ENCODE data around the gene ESYT3.
"Not testable (repeated sequence)": the region's sequence is repeated elsewhere in the genome, so short reads cannot be mapped to it uniquely, and the experiment has no call there.

Gene ESYT3

DNA sequence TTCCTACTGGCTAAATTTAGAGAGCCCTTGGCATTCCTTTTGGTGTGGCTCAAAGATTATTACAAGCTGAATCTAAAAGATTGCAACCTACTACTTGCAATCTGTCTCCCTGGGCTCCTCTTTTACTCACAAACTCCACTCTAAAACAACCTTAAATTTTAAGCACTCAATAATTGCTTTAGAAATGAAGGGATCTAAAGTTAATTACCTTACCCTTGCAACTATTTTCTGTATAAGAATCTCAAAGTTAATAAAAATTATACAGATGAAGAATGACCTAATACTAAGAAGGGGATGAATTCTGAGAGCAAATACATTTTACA is 60.2 kb downstream of the ESYT3 start:
- DNase-seq: no peak

DNA sequence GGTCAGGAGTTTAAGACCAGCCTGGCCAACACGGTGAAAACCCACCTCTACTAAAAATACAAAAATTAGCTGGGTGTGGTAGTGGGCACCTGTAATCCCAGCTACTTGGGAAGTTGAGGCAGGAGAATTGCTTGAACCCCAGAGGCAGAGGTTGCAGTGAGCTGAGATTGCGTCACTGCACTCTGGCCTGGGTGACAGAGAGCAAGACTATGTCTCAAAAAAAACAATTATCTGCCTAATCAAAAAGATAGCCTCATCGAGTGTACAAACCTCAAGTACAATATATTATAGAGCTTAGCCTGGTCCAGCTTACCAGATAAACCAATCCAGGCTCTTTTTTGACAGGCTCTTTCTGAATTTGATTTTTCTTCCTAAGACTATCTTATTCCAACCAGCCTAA is 61.2 kb downstream of the ESYT3 start:
- not testable (repeated sequence) for DNase-seq

DNA sequence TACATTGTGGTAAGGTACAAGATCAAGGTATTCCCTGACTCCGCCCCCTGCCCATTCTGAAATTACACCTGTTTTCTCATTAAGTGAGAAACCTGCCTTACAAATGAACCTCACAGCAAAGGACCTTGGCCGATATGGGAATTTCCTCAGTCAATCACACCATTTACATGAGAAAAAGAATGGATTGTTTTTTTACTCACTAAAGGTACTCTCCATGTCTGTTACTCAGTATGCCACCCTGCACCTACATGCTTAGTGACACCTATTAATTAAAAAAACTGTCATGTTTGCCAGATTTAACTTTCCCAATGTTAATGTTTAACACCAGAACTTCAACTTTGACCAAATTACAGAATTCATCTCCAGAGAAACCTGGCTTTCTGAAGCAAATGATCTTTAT is 62.0 kb downstream of the ESYT3 start:
- no peak for DNase-seq

DNA sequence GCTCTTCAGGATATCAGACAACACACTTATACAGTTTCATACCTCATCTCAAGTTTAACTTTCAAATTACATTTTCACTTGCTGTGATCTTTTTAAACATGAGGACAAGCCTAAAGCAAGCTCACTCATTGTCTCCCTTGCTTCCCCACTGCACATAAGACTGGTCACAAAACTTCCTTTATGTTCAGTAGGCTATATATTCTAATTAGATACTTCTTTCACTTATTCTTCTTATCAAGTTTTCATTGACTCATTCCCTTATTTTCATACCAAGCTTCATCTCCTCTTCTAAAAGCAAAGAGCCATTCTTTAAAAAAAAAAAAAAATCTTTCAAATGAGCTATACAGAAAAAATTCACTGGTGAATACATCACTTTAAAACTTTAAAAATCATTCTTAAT is 62.6 kb downstream of the ESYT3 start:
- DNase-seq: no peak

DNA sequence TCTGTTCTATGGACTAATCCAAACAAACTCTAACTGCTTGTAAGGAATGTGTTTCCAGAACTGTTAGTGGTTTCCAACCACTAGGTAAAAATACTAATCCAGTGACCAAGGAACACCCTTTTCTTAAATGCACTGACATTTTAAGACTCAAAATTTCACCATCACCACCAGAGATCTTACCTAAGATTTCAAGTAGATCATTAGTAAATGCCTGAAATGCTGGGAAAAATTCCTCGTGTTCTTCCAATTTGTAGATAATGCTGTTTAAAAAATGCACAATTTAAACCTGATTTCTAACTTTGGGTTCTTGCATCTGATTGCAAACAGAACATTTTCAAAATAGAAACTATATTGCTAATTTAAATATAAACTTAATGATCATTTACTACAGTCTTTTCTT is 63.4 kb downstream of the ESYT3 start:
- DNase-seq: no peak

DNA sequence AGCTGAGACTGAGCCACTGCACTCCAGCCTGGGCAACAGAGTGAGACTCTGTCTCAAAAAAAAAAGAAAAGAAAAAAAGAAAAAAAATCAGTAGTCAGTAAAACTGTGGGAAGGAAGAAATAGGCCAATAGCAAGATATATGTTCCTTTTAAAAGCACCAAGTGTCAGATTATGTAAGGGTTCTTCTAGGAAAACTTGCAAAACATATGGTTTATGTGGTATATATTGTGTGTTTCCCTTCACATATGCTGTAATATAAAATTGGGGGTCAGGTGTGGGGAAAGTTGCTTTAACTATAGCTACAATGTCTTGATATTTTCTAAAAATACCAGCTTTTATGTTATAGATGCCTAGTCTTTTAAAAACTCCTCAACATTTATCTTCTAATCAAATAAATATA is 64.6 kb downstream of the ESYT3 start:
- no peak for DNase-seq

DNA sequence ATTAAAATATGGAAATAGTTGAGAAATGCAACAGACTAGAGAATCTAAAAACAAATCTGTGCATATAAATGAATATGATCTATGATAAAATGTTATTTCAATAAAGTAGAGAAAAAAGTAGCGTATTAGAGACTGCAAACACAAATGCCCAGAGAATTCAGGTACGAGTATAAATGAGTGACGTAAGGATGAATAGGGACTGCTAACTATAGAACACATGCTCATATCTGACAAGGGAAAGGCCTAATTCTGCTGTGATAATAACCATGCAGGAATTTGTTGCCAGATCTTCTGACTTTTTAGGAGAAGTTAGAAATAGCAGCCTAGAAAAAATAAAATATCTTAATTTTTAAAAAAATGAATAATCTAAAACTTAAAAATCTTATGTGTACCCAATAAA is 73.1 kb downstream of the ESYT3 start:
- DNase-seq: no peak

DNA sequence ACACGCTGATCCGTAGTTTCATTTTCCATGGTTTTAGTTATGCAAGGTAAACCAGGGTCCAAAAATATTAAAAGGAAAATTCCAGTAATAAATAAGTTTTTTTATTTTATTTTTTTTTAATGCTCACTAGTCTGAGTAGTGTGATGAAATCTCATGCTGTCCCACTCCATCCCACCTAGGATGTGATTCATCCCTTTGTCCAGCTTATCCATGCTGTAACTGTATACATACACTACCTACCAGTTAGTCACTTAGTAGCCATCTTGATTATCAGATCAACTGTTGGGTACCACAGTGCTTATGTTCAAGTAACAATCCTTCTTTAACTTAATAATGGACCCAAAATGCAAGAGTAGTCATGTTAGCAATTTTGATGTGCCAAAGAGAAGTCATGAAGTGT is 75.2 kb downstream of the ESYT3 start:
- no peak for DNase-seq

DNA sequence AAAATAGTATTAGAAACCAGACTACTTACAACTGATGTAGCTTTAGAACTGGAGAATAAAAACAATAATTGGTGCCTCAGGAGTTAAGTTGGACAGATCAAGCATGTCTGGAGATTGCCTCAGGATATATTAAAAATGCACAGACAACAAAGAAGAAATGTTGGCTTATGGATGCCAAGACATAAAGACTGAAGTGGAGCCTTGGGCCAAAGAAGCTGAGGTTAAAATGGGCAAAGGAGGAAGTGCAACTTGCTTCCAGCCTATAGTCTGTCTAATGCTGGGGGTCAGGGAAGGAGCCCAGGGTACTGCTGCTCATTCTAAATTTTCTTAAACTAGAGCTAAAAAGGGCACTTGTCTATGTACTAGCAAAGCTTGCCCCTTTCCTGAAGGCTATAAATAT is 77.5 kb downstream of the ESYT3 start:
- no peak for DNase-seq

DNA sequence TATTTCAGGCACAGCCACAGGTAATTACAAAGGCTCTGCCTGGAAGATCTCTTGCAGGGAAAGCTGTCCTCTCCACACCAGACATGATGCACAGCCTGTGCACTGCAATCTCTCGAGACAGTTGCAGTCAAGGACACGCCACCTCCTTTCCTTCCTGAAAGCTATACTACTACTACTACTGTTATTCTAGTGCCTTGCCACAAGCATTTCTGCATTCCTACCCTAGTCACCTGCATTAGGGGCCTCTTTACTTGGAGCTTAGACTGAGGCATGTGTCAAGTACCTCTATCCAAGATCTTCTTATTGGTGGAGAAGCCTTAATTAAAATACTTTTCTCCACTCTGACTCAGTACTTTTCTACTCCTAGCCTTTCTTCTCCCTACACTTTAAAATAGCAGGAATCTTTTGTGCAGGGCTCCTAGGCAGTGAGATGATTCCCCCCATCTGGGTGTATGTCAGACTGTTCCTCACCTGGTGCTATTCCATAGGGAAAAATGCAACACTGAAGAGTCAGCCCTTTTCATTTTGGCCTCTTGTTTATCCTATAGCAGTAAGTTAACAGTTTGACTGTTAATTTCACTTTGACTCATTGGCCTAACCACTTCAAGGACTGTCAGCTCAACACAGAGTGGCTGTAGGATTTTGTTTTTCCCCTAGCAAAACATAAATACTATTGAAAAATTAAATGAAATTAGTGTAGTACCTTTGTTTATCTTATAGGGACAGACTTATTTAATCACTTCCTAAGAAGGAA is 78.9 kb downstream of the ESYT3 start:
- no peak for DNase-seq

DNA sequence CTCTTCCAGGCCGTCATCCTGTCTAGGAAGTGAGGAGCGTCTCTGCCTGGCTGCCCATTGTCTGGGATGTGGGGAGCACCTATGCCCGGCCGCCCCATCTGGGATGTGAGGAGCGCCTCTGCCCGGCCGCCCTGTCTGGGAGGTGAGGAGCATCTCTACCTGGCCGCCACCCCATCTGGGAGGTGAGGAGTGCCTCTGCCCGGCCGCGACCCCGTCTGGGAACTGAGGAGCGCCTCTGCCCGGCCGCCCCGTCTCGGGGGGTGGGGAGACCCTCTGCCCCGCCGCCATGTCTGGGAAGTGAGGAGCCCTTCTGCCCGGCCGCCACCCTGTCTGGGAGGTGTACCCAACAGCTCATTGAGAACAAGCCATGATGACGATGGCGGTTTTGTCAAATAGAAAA is 87.0 kb downstream of the ESYT3 start:
- DNase-seq: not testable (repeated sequence)

All from NCI-H187 (cell line).